Osteocyte (in vitro differentiated cells): ENCODE data around the gene PROK1. TPM values are rescaled to one million over a fixed set of nuclear protein-coding genes. Genes with fewer than 3 reads are reported as not detected.

Experiments
- DNase-seq: peaks from one replicate; pipeline ENCODE4 v3.0.0; 2021; ENCODE audit warnings: mixed read lengths; ENCODE audit not compliant: unreplicated experiment; ENCODE audit errors: extremely low spot score
- H3K27ac Mint-ChIP-seq: one replicate; pipeline ENCODE4 v1.8.0; 2021; ENCODE audit warnings: mild to moderate bottlenecking, mixed read lengths; ENCODE audit not compliant: unreplicated experiment
- H3K27me3 Mint-ChIP-seq: one replicate; pipeline ENCODE4 v1.8.0; 2021; ENCODE audit warnings: mixed read lengths; ENCODE audit not compliant: unreplicated experiment
- H3K36me3 Mint-ChIP-seq: one replicate; pipeline ENCODE4 v1.8.0; 2021; ENCODE audit warnings: mixed read lengths; ENCODE audit not compliant: unreplicated experiment
- H3K4me1 Mint-ChIP-seq: one replicate; pipeline ENCODE4 v1.8.0; 2021; ENCODE audit warnings: mixed read lengths; ENCODE audit not compliant: unreplicated experiment
- H3K4me3 Mint-ChIP-seq: one replicate; pipeline ENCODE4 v1.8.0; 2021; ENCODE audit warnings: mild to moderate bottlenecking, moderate library complexity, mixed read lengths; ENCODE audit not compliant: unreplicated experiment
- H3K9me3 Mint-ChIP-seq: one replicate; pipeline ENCODE4 v1.8.0; 2021; ENCODE audit warnings: mixed read lengths; ENCODE audit not compliant: unreplicated experiment
- CTCF ChIP-seq: fragments of 200-600 bp; sonication (generic); IDR thresholded peaks from 2 replicates; pipeline ENCODE4 v1.5.0; 2021; ENCODE audit warnings: antibody characterized with exemption, mild to moderate bottlenecking, moderate library complexity
- total RNA-seq: library from RNA; stranded (reverse); gene quantifications from 2 replicates; pipeline ENCODE4 v1.2.1, GENCODE V29; 2021

Gene PROK1
- total RNA-seq, 1 donor from 2014 or later = not detected

- Mint-ChIP-seq H3K4me3 (no peak overlapping the region), H3K4me1 (no peaks in the 10 kb centered on the region), H3K27me3 (peaks cover 6% of the 10 kb centered on the region), H3K9me3 (no peaks in the 10 kb centered on the region), H3K36me3 (no peaks in the 10 kb centered on the region), H3K27ac (no peak overlapping the region)
- TF ChIP-seq CTCF = no peak
- no peak for DNase-seq
Measured at GRCh38 chr1:110477967-110478640, 27.2 kb downstream of the PROK1 start.

GRCh38 chr1:110478886-110479285, 27.9 kb downstream of the PROK1 start:
- H3K4me1 Mint-ChIP-seq = no peaks in the 10 kb centered on the region
- TF ChIP-seq CTCF = no peak
- H3K27ac Mint-ChIP-seq = no peak overlapping the region
- no peaks in the 10 kb centered on the region for H3K36me3 Mint-ChIP-seq
- no peak overlapping the region for H3K4me3 Mint-ChIP-seq
- H3K27me3 Mint-ChIP-seq = peaks cover 11% of the 10 kb centered on the region
- H3K9me3 Mint-ChIP-seq = no peaks in the 10 kb centered on the region
- DNase-seq = no peak

GRCh38 chr1:110480356-110481096, 29.6 kb downstream of the PROK1 start:
- peaks cover 16% of the 10 kb centered on the region for H3K27me3 Mint-ChIP-seq

GRCh38 chr1:110481968-110482623, 31.1 kb downstream of the PROK1 start:
- TF ChIP-seq CTCF = no peak
- Mint-ChIP-seq H3K27ac (no peak overlapping the region), H3K4me1 (no peaks in the 10 kb centered on the region), H3K4me3 (no peak overlapping the region), H3K27me3 (peaks cover 22% of the 10 kb centered on the region), H3K9me3 (no peaks in the 10 kb centered on the region), H3K36me3 (no peaks in the 10 kb centered on the region)
- DNase-seq = no peak

More at GRCh38 chr1:110480356-110481096, 29.6 kb downstream of the PROK1 start:
- Mint-ChIP-seq H3K9me3 (no peaks in the 10 kb centered on the region), H3K27ac (no peak overlapping the region), H3K36me3 (no peaks in the 10 kb centered on the region), H3K4me3 (no peak overlapping the region), H3K4me1 (no peaks in the 10 kb centered on the region)
- no peak for TF ChIP-seq CTCF
- DNase-seq = no peak
